ENCODE measurements around the gene ALDH5A1.

DNA sequence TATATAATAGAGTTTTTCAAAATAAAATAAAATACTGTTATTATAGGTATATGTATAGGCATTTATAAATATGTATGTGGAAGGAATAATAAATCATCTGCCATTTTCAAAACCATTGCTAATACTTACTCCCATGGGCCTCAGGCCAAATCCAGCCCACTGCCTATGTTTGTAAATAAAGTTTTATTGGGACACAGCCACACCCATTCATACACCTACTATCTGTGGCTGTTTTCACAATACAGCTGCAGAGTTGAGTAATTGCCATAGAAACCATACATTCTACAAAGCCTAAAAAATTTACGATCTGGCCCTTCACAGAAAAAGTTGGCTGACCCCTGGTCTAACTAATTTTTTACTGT is 9.5 kb downstream of the ALDH5A1 start:
- TF ChIP-seq, protein P1, sequence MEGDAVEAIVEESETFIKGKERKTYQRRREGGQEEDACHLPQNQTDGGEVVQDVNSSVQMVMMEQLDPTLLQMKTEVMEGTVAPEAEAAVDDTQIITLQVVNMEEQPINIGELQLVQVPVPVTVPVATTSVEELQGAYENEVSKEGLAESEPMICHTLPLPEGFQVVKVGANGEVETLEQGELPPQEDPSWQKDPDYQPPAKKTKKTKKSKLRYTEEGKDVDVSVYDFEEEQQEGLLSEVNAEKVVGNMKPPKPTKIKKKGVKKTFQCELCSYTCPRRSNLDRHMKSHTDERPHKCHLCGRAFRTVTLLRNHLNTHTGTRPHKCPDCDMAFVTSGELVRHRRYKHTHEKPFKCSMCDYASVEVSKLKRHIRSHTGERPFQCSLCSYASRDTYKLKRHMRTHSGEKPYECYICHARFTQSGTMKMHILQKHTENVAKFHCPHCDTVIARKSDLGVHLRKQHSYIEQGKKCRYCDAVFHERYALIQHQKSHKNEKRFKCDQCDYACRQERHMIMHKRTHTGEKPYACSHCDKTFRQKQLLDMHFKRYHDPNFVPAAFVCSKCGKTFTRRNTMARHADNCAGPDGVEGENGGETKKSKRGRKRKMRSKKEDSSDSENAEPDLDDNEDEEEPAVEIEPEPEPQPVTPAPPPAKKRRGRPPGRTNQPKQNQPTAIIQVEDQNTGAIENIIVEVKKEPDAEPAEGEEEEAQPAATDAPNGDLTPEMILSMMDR (IDR thresholded peaks at IDR 0.05), result no peak
- TF ChIP-seq POLR2A (IDR thresholded peaks at IDR 0.05) (no peak), POLR2AphosphoS5 (IDR thresholded peaks at IDR 0.05) (no peak)
